GM23338 (cell line): Measurements from ENCODE around the gene GTF3C5. TPM values are rescaled to one million over a fixed set of nuclear protein-coding genes. Genes with fewer than 3 reads are reported as not detected.
A peak's percentile ranks its signal among the peaks of the same experiment; 100 is the strongest.

Source experiments
- ATAC-seq: fragments of 200-7000 bp; cut with Tn5 transposase; 3 replicates; pipeline ENCODE4 v1.9.1; 2020
- DNase-seq: peaks from one replicate; pipeline ENCODE4 v3.0.0-alpha.2; 2015; ENCODE audit warnings: low spot score
- H2AFZ ChIP-seq: fragments of 200-600 bp; sonication (generic); 2 replicates; pipeline ENCODE4 v1.8.0; 2016; ENCODE audit warnings: antibody characterized with exemption, mild to moderate bottlenecking, moderate library complexity
- H3F3A ChIP-seq: fragments of 200-600 bp; sonication (generic); replicated peaks from 2 replicates; pipeline ENCODE4 v1.8.0; 2017; ENCODE audit warnings: antibody characterized with exemption, mixed run types, low read depth
- H3K27ac ChIP-seq: fragments of 200-600 bp; sonication (generic); 2 replicates; pipeline ENCODE4 v1.6.1; 2016; ENCODE audit warnings: low read depth
- H3K27me3 ChIP-seq: fragments of 200-600 bp; sonication (generic); 2 replicates; pipeline ENCODE4 v1.8.0; 2016; ENCODE audit warnings: mild to moderate bottlenecking, mixed run types, moderate library complexity; ENCODE audit not compliant: insufficient read depth
- H3K36me3 ChIP-seq: fragments of 200-600 bp; sonication (generic); 2 replicates; pipeline ENCODE4 v1.8.0; 2016; ENCODE audit warnings: mild to moderate bottlenecking; ENCODE audit not compliant: insufficient read depth
- H3K4me1 ChIP-seq: fragments of 200-600 bp; sonication (generic); 2 replicates; pipeline ENCODE4 v1.8.0; 2016; ENCODE audit warnings: mild to moderate bottlenecking, moderate library complexity; ENCODE audit not compliant: insufficient read depth
- H3K4me2 ChIP-seq: fragments of 200-600 bp; sonication (generic); 2 replicates; pipeline ENCODE4 v1.7.1; 2017; ENCODE audit warnings: mixed run types
- H3K4me3 ChIP-seq: fragments of 200-600 bp; sonication (generic); 2 replicates; pipeline ENCODE4 v1.6.1; 2016; ENCODE audit warnings: mixed run types
- H3K79me2 ChIP-seq: fragments of 200-600 bp; sonication (generic); replicated peaks from 2 replicates; pipeline ENCODE4 v1.8.0; 2017; ENCODE audit warnings: mild to moderate bottlenecking; ENCODE audit not compliant: insufficient read depth
- H3K9me2 ChIP-seq: fragments of 200-600 bp; sonication (generic); 2 replicates; pipeline ENCODE4 v1.8.0; 2017; ENCODE audit not compliant: insufficient read depth
- H4K20me1 ChIP-seq: fragments of 200-600 bp; sonication (generic); replicated peaks from 2 replicates; pipeline ENCODE4 v1.8.0; 2017; ENCODE audit warnings: mild to moderate bottlenecking; ENCODE audit not compliant: insufficient read depth
- H3K27ac Mint-ChIP-seq: 2 replicates; pipeline ENCODE4 v1.8.0; 2020; ENCODE audit warnings: inconsistent platforms, mild to moderate bottlenecking, moderate library complexity, mixed read lengths
- H3K27me3 Mint-ChIP-seq: 3 replicates; pipeline ENCODE4 v1.8.0; 2022; ENCODE audit warnings: low read depth, mild to moderate bottlenecking, moderate library complexity, mixed read lengths, inconsistent platforms; ENCODE audit not compliant: insufficient read depth, poor library complexity
- H3K36me3 Mint-ChIP-seq: 3 replicates; pipeline ENCODE4 v1.8.0; 2021; ENCODE audit warnings: low read depth, mild to moderate bottlenecking, inconsistent platforms, moderate library complexity, mixed read lengths
- H3K4me1 Mint-ChIP-seq: 3 replicates; pipeline ENCODE4 v1.8.0; 2020; ENCODE audit warnings: mild to moderate bottlenecking, inconsistent platforms, mixed read lengths
- H3K4me3 Mint-ChIP-seq: 3 replicates; pipeline ENCODE4 v1.8.0; 2021; ENCODE audit warnings: moderate library complexity, mild to moderate bottlenecking, inconsistent platforms, mixed read lengths
- H3K9me3 Mint-ChIP-seq: 3 replicates; pipeline ENCODE4 v1.8.0; 2020; ENCODE audit warnings: moderate library complexity, mild to moderate bottlenecking, inconsistent platforms, mixed read lengths
- CREB1 ChIP-seq: fragments of 250-450 bp; sonication (Bioruptor Pico); IDR thresholded peaks from 2 replicates; pipeline ENCODE4 v1.5.0; 2020; ENCODE audit warnings: low read depth, mild to moderate bottlenecking, moderate library complexity
- ETS1 ChIP-seq: IDR thresholded peaks from 2 replicates; pipeline ENCODE4 v1.6.1; 2016; ENCODE audit warnings: antibody characterized with exemption
- EZH2phosphoT487 ChIP-seq: fragments of 200-600 bp; sonication (generic); IDR thresholded peaks from one replicate; pipeline ENCODE4 v1.8.1; 2018; ENCODE audit warnings: antibody characterized with exemption; ENCODE audit not compliant: unreplicated experiment
- NANOG ChIP-seq: IDR thresholded peaks from 2 replicates; pipeline ENCODE4 v1.6.1; 2016; ENCODE audit warnings: antibody characterized with exemption, borderline replicate concordance
- ZNF462 ChIP-seq: fragments of 250-450 bp; sonication (Bioruptor Pico); IDR thresholded peaks from 2 replicates; pipeline ENCODE4 v1.5.0; 2020; ENCODE audit warnings: mild to moderate bottlenecking, moderate library complexity
- polyA plus RNA-seq: library from polyadenylated mRNA; unstranded; fragments of >200 nt; fragmentation: Nextera tagmentation; extraction: Ambion mirVana; gene quantifications from 2 replicates; pipeline ENCODE4 v1.2.1, GENCODE V29; 2016
- total RNA-seq: library from RNA; depleted of rRNA; stranded (reverse); fragments of >200 nt; shearing (Covaris generic); gene quantifications from 2 replicates; pipeline ENCODE4 v1.2.3, GENCODE V29; 2014
- TF ChIP-seq, protein P1 (sequence below), 2 experiments: fragments of 200-600 bp in 1 of 2; sonication (generic) in 1 of 2; conservative IDR thresholded peaks; 2 replicates each; pipeline versions ENCODE4 v1.5.1 to v1.6.1; 2016 to 2017; ENCODE audit warnings: antibody characterized with exemption in 2 of 2, low read depth in 2 of 2, mild to moderate bottlenecking in 2 of 2, moderate library complexity in 1 of 2

GTF3C5 gene
- total and polyA plus RNA-seq, 2 experiments from 2014 or later: 46.0 to 78.8 TPM

- TF ChIP-seq ZNF462 (CRISPR knock-in tag) (no peak), ETS1 (no peak), NANOG (no peak), CREB1 (no peak)
- TF ChIP-seq, protein P1, sequence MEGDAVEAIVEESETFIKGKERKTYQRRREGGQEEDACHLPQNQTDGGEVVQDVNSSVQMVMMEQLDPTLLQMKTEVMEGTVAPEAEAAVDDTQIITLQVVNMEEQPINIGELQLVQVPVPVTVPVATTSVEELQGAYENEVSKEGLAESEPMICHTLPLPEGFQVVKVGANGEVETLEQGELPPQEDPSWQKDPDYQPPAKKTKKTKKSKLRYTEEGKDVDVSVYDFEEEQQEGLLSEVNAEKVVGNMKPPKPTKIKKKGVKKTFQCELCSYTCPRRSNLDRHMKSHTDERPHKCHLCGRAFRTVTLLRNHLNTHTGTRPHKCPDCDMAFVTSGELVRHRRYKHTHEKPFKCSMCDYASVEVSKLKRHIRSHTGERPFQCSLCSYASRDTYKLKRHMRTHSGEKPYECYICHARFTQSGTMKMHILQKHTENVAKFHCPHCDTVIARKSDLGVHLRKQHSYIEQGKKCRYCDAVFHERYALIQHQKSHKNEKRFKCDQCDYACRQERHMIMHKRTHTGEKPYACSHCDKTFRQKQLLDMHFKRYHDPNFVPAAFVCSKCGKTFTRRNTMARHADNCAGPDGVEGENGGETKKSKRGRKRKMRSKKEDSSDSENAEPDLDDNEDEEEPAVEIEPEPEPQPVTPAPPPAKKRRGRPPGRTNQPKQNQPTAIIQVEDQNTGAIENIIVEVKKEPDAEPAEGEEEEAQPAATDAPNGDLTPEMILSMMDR (conservative IDR thresholded peaks at IDR 0.05; ENCODE audit: low read depth in 2 of 2): no peak
These were observed 74.1 kb downstream of the GTF3C5 start (continued) for GRCh38 chr9:133104718-133105460.

DNA sequence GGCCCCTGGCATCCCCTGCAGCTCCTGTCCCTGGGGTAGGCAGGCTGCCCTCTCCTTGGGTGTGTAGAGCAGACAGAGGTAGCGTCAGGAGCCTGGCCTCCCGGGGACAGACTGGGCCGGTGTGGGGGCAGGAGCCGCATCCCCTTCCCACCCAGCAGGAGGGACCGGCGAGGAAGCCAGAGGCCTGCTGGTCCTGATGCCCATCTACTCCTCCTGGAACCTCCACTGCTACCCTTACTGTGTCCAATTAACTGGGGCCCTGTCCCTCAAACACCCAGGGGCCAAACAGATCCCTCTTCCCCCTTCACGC lies 74.6 kb downstream of the GTF3C5 start:
- no peaks in the 10 kb centered on the region for H3K27me3 ChIP-seq
- ATAC-seq: peak; percentile 35
- H2AFZ ChIP-seq: no peak overlapping the region
- no peaks in the 10 kb centered on the region for H3K79me2 ChIP-seq
- Mint-ChIP-seq H3K4me1 (peaks cover 4% of the 10 kb centered on the region), H3K4me3 (no peak overlapping the region), H3K27me3 (peaks cover 6% of the 10 kb centered on the region), H3K9me3 (no peaks in the 10 kb centered on the region; the same call in 2 of the 3 replicates), H3K27ac (no peak overlapping the region), H3K36me3 (peaks cover 18% of the 10 kb centered on the region)
- H3K4me2 ChIP-seq: no peak overlapping the region
- H3K4me1 ChIP-seq: no peaks in the 10 kb centered on the region
- H3K27ac ChIP-seq: no peak overlapping the region
- no peaks in the 10 kb centered on the region for H3K9me2 ChIP-seq
- H3K36me3 ChIP-seq: no peaks in the 10 kb centered on the region
- H3K4me3 ChIP-seq: no peak overlapping the region
- DNase-seq: no peak
- no peaks in the 10 kb centered on the region for H4K20me1 ChIP-seq
- no peaks in the 10 kb centered on the region for H3F3A ChIP-seq
- TF ChIP-seq EZH2phosphoT487 (no peak), ZNF462 (CRISPR knock-in tag) (no peak)
